HG02623 (cell line): ENCODE data around the gene BCR.

Experiments
- ATAC-seq: cut with Tn5 transposase; IDR thresholded peaks from one replicate; pipeline ENCODE4 v1.9.1; 2021; ENCODE audit warnings: moderate library complexity; ENCODE audit not compliant: unreplicated experiment

BCR gene

DNA sequence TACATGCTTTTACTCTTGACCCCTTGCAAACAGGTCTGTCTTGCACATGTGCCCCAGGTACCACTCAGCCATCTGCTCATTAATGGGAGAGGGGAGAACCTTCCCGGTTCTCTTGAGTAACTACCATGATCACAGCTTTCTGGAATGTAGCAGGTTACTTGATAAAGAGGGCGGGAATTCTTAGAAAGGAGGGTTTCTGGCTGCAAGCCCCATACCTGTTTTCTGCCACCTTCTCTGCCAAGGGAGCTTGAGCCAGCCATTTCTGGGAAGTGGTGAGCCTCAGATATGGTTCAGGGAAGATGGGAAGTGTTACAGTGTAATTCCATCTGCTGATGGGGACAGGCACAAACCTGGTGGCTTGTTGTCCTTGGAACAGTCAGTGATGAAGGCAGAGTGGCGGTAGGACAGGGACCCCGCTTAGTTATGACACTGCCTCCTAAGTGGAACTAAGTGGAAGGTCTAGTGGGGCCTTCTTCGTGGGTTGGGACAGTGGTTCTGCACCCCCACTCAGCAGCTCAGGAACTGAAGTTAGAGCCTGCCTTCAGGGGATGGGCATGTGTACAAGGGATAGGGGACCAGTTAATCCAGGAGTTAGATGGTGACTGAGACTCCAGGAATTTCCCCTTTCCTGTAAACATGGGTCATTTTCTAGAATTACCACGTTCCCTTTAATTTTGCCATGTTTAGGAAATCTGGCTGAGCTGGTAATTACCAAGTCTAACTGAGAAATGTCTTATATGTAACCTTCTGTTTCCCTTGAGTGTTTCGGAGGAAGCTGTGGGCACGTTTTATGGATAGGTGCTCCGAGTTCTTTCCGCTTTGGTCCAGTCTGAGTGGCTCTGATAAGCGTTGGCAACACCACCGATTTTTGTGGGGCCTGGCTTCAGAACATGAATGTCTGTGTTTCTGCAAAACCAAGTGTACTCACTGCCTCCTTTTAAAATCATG lies 35.3 kb downstream of the BCR start:
- no peak for ATAC-seq

DNA sequence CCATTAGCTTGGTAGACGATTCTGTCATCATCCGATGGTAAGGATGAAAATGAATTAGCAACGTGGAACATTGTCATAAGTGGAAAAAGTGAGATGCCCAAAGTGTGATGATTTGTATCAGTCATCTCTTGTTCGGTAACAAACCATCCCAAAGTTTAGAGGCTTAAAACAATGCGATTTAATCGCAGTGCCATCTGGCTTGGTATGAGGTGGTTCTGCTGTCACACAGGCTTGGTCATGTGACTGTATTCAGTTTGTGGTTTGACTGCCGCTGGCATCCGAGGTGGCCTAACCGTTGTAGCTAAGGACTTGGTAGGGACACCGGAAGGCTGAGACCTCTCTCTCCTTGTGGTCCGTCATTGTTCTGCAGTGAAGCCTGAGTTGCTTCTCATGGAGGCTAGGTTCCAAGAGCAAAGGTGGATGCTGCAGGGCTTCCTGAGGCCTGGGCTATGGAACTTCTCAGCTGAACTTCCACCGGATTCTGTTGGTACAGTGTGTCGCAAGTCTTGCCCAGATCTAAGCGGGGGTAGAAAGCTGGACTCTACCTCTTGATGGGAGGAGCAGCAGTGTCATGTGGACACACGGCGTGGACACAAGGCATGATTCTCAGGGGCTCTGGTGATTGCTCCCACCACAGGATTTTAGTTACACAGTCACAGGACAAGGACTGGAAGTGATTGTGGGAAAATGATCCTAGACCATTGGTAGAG lies 36.3 kb downstream of the BCR start:
- no peak for ATAC-seq

DNA sequence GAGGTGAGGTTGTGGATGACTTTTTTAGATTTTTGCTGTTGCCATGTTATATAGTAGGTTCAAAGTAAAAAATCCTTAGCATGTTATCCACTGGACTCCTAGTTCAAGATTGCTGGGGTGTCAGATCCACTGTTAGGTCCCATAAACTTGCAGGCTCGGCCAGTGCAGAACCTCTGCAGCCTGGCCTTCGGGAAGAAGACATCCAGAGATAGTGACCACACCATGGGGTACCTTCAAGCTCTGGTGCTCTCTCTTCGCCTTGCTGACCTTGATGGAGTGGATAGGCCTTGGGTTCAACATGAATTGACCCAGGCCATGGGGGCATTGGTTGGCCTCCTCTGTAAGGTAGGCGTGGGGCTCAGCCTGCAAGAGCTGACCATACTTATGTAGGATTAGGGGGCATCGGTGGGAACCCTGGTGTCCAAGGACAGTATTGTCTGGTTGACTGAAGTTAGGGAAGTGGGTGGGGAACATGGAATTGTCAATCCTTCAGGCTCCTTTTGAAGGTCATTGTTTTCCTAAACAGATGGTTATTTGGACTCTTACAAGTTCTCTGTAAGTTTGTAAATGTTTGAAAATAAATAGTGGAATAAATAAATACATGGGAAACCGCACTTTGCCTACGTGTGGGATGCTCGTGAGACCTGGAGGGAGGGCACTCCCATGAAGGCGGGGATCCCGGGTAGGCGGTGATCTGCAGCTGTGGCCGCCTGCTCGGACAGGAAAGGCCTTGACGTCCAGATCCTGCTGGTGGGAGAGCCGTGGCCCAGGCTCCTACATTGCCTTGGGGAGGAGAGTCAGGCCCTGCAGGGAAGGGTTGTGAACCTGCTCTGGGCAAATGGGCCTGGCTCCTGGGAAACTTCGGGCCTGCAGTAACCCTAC lies 37.1 kb downstream of the BCR start:
- no peak for ATAC-seq

DNA sequence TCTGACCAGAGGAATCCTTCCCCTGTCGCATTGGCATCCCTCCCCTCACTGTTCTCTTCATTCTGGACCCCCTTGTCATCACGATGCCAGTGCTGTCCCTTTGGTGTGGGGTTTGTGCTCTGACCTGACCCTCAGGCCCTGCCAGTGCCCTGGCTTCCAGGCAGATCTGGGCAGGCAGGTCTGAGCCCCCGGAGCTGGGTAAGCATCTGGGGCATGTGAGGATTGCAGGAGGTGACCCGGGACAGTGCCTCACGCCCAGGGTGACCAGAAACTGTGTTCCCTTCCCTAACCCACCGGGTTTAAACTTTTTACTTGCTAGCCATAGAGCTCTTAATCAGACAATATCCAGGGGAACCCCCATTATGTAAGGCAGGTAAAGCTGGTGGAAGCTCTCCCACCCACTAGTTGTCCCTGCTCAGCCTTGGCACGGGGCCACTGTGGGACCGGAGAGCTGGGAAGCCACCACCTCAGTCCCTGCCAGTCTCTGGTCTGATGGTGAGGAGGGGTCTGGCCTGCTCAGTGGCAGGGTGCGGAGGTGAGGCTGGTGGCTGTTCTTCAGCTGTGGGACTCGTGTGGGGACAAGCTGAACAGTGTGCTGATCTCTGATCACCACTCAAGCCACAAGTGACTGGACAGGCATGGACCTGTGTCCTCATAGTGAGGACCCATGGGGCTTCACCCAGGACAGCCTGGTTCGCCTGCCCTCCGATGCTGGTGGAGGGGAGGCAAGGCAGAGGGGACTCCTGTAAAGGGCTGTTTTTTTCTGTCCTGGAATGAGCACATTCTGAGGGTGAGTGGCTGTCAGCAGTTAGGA lies 38.0 kb downstream of the BCR start:
- ATAC-seq = no peak

DNA sequence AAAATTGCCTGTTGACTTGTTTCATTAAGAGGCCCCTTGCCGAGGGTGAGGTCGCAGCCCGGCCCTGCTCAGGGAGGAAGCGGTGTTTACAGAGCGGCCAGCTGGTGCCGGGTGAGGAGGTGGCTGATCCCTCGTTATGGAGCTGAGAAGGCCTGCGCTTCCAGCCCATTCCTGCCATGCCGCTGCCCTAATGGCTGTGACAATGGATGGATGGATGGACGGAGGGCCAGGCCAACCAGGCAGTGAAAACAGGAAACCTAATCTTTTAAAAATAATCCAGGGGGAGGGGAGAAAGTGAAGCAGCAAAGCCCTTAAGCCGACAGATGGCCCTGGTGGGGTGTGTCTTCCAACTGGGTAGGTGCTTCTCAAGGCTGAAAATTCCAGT lies 38.5 kb downstream of the BCR start:
- no peak for ATAC-seq

DNA sequence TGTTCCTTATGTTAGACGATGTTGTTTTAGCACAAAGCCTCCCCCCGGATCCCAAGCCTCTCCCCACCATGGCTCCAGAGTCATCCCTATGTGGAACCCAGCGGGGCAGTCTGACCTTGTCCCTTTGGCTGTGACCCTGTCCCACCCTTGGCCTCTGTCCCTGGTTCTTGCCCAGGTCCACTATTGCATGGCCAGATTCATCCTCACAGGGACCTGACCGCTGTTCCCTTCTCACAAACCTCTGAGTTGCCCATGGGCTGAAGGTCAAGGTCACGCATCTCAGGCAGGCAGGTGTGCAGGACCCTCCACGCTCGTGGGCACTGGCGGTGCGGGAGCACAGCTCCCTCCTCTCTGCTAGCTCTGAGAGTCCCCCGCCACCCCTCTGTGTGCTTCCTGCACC lies 39.0 kb downstream of the BCR start:
- ATAC-seq = no peak

DNA sequence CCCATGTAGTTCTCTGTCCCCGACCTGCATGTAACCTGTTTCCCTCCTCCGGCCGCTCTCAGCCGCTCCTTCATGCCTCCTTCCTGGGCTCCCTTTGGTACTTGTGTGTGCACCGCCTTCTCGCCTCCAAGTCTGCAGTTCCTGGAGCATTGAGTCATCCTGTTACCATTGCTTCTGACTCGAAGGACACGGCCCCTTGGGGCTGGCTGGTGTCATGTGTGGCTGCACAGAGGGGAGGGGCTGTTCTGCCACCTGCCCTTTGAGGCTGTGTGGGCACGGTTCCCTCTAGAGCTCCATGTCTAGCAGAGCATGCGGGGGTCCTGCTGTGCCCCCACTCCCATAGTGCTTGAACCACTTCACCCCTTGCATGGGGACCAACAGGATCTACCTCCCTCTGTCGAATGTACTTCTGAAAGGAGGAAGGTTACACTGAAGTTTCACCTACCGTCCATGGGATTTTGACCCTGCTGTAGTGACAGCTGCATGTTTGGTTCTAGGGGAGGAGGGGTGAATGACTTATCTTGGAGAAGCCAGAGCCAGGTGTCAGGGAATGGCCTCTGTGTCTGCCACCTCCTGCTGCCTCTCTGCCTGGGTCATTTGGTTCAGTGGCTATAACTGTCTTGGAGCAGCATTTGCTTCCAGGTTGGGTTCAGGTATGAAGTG lies 39.6 kb downstream of the BCR start:
- no peak for ATAC-seq

DNA sequence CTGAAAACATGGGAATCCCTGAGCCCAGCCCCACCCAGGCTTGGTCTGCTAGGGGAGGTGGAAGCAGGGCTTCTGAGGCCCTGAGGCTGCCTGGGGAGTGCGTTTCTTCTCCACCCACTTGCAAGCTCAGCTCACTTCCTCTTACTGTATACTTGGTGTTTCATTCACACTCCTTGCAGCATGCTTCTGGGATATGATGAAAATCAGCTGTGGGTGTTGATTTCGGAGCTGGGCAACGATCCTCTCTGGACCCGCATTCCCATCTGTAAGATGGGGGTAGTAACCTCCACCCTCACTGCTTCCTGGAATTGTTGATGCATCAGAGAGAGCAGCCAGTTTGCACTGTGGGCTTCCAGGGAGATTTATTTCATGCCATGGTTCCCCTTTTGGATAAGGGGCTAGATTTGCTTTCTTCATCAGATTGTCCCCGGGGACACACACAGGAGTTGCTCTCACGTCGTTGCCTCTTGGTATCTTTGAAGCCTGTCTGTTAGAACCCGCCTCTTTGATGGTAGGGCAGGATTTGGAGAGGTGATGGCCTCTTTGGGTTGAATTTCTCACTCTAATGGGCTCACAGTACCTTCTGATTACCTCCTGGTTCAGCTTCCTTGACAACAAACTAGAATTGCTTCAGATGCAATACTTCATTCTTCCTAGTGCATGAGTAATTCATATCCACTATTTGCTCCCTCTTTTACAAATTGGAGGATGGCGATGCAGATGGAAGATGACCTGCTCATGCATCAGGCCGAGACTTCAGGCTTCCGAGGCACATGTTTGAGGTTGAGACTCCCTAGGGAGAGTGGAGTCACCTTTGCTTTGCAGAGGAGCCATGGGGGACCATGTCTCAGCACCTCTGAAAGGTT lies 40.4 kb downstream of the BCR start:
- no peak for ATAC-seq

DNA sequence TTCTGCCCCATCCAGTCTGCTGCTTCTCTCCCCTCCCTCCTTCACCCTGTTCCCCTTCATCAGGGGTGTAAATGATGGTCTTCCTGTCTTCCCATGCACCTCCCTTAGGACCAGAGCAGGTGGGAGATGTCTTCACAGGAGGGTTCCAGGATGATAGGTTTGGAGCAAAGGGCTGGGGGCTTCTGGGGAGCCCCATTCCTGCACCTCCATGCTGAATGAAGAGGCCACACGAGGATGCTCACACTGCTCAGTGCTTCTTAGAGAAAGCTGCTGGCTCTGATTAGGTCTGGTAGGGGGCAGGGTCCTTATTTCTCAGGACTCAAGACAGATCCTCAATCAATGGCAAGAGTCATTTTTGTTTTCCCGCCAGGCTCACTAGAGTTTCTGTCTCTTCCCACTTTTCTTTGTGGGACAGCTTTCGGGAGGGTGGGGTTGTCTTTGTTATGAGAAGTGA lies 41.1 kb downstream of the BCR start:
- ATAC-seq = no peak

DNA sequence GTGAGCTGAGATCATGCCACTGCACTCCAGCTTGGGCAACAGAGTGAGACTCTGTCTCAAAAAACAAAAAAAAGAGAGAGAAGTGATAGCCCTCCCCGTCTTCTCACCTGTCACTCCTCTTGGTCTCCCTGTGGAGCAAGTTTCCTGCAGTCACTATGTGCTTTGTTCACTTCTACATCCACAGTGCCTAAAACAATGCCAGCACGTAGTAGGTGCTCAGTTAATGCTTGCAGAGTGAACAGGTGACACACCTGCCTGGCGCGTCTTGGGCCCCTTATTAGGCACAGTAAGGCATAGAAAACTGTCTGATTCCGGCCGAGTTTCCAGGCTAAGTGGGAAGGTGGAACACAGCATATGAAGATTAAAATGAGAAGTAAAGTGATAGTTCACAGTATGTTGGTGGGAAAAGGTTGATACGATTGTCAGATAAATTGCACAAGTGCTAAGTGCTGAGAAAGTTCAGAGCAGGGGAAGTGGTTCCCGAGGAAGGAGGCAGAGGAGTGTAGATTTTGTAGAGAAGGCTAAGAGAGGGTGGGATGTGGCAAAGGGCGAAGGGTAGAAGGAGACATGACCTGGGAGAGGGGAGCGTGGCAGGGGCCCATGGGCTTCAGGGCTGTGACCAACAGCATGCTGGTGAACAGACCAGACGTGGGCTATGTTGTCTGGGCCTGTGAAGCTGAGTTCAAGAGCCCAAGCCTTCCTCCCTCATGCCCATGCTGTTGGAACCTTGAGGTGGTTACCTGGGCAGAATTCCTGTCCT lies 41.9 kb downstream of the BCR start:
- no peak for ATAC-seq

DNA sequence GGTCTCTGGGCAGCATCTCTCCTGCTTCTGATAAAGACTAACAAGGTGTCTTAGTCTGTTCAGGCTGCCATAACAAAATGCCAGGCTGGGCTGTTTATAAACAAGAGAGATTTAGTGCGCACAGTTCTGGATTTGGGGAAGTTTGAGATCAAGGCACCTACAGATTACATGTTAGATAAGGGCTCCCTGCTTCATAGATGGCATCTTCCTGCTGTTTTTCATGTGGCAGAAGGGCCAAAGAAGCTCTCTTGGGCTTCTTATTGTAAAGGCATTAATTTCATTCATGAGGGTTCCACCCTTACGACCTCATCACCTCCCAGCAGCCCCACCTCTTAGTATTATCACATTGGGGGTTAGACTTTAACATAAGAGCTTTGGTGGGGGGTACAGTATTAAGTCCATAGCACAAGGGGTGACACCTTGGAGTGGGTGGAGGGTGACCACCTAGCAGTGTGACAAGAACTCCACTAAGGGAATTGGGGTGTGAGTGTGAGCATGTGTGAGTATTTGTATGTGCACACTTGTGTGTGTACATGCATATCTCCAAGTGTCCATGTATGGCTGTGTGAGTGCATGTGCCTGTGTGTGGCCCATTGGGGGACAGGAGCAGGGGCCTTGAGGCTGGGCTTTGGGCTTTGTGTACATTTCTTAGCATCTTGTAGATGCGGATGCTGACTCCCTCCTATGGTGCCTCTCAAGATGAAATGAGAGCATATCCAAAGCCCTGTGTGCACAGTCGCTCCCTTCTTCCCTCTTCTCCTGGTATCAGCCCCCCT lies 42.7 kb downstream of the BCR start:
- ATAC-seq = no peak

DNA sequence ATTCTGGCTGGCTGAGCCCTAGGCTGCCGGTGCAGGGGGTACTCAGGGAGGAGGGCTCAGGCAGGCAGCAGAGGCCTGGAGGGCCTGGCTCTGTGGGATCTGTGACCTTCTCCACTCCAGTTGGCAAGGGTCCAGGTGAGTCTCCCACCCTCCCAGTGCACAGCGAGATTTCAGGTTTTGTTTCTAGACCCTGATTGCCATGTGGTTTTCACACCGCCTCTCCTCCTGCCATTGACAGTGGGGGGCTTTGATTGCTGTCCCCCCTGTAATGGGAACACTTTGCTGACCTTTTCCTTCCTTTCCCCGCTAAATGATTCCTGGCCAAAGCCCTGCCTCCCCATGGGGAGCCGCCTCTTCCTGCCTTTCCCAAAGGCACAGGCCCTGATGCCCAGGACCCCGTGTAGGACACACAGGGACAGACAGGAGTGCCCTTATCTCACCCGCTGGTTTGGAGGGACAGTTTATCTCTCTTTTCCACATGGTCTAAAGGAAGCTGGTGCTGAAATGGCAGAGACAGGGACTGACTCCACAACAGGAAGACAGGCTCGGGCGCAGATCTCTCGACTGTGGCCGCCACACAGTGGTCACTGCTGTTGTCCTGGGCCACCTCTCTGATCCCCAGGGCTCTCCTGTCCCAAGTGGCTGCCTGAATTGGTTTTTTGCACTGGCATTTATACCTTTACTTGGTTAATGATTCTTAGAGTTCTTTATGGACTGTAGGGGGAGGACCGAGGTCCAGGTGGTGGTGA lies 43.4 kb downstream of the BCR start:
- no peak for ATAC-seq

DNA sequence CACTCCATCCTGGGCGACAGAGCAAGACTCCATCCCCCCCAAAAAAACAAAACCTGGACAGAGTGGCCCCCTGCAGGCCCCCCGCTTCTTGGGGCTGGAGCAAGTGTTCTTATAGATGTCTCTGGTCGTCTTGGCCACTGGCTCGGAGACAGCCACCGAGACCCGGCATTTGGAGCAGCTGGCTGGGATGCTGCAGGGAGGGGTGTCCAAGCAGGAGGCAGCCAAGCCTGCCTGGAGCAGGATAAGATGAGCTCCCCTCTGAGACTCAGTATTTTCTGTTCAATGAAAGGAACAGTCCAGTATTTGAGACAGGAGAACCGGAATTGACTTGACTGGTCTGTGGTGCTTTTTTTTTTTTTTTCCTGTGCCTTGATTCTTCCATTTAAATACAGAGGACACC lies 44.5 kb downstream of the BCR start:
- ATAC-seq = no peak

DNA sequence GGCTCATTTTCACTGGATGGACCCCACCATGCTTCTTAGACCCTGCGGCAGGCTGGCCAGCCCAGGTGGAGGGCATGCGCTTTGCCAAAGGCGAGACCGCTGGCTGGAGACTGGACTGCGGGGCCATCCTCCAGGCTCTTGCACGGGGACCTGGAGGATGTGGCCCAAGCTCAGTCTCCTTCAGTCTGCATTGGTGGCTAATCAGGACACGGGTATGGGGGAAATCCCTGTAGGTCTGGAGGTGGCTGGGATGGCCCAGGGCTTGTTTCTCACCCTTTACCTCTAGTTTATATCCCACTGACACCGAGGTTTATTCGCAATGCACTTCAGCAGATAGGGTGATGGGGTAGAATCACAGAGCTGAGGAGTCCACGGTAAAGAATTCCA lies 45.0 kb downstream of the BCR start:
- no peak for ATAC-seq

DNA sequence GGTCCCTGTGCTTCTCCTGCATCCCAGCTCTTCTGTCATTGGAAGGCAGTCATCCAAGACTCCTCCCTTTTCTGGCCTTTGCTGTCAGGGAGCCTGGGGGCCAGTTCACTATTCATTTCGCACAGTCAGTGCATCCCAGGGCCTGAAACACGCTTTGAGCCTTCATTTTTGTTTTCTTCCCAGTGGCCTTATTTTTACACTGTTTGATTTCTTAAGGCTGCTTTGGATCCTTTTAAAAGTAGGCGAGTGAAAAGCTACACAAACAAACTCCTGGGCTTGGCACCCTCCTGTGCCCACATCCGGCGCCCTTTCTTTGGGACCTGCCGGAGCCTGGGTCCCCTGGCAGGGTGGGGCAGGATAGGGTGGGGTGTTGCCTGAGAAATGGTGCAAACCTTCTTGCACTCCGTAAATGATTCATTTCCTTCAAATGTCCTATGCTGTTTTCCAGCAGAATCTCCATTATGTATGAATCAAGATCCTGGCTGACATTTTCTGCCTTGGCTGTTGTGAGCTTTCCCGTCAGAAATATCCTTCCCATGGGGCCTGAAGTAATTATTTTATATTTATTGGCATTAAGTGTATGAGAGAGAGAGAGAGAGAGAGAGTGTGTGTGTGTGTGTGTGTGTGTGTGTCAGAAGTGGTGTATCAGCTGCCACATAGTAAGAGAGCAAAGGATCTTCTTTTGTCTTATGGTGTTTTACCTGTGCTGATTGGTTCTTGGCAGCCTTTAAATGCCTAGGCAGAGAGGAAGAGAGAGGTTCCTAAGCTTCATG lies 45.6 kb downstream of the BCR start:
- no peak for ATAC-seq

DNA sequence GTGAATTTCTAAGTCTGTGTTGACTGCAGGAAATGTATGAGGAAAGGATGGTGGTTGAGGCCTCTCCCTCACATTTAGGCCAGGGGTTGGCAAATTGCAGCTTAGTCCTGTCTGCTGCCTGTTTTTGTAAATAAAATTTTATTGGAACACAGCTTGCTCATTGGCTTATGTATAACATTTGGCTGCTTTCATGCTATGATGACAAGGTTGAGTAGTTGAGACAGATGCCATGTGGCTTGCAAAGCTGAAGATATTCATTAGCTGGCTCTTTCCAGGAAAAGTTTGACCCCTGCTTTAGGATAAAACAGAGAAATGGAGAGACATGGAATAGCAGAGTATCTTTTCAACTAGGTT lies 46.2 kb downstream of the BCR start:
- ATAC-seq = no peak
